ENCODE measurements around the gene PDE6D.

Gene PDE6D

DNA sequence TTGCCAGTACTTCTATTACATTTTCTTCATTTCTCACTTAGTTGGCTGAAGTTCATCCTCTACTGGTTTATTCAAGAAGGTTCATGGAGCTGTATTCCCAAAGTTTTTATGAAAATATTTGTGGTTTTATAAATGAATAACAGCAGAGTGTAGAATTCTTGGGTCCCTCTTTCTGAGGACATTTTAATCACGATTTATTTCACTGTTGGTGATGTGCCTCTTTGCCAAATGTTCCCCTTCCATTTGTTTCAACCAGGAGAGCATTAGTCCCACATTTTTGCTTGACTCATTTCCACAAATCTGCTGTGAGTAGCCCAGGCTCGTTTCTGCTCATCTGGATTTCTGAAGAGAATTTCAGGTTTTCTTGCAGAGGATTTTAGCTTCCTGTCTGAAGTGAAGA lies 25.9 kb upstream of the PDE6D start:
- TF ChIP-seq, protein P1, sequence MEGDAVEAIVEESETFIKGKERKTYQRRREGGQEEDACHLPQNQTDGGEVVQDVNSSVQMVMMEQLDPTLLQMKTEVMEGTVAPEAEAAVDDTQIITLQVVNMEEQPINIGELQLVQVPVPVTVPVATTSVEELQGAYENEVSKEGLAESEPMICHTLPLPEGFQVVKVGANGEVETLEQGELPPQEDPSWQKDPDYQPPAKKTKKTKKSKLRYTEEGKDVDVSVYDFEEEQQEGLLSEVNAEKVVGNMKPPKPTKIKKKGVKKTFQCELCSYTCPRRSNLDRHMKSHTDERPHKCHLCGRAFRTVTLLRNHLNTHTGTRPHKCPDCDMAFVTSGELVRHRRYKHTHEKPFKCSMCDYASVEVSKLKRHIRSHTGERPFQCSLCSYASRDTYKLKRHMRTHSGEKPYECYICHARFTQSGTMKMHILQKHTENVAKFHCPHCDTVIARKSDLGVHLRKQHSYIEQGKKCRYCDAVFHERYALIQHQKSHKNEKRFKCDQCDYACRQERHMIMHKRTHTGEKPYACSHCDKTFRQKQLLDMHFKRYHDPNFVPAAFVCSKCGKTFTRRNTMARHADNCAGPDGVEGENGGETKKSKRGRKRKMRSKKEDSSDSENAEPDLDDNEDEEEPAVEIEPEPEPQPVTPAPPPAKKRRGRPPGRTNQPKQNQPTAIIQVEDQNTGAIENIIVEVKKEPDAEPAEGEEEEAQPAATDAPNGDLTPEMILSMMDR (IDR thresholded peaks at IDR 0.05; ENCODE audit: insufficient read depth, low read depth, low read length, missing control alignments), result no peak
- H3K4me3 ChIP-seq (ENCODE audit: low read depth, low read length), result no peak overlapping the region
- no peak for DNase-seq (ENCODE audit: low read depth)

DNA sequence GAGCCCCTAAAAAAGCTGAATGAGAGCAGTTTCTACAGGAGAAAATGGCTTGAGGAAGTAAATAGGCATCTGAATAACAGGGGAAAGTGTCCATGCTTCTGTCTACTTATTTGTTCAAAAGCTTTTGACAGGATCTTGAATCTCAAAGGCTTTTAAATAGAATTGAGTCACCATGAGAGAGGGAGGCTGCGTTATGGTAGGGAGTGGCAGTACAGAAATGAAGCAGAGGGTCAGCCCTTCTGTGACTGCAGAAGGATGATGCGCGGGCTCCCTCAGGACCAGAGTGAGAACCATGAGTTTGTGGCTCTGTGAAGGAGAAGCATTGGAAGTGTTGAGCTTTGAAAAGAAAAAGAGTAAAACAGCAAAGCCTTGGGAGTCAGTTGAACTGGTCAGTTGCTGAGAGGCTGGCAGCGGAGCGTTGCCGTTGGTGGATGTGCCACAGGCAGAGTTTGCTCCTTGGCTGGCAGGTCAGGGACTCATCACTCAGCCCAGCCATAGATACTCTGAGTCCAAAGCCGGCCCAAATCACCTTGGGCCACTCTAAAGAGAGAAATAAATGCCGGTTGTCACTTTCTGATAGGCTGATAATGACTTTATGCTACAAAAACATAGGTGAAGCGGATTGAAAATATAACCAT lies 22.5 kb upstream of the PDE6D start:
- DNase-seq (ENCODE audit: low read depth), result no peak
- TF ChIP-seq, protein P1 (IDR thresholded peaks at IDR 0.05; ENCODE audit: insufficient read depth, low read depth, low read length, missing control alignments), result no peak
- H3K4me3 ChIP-seq (ENCODE audit: low read depth, low read length), result no peak overlapping the region

DNA sequence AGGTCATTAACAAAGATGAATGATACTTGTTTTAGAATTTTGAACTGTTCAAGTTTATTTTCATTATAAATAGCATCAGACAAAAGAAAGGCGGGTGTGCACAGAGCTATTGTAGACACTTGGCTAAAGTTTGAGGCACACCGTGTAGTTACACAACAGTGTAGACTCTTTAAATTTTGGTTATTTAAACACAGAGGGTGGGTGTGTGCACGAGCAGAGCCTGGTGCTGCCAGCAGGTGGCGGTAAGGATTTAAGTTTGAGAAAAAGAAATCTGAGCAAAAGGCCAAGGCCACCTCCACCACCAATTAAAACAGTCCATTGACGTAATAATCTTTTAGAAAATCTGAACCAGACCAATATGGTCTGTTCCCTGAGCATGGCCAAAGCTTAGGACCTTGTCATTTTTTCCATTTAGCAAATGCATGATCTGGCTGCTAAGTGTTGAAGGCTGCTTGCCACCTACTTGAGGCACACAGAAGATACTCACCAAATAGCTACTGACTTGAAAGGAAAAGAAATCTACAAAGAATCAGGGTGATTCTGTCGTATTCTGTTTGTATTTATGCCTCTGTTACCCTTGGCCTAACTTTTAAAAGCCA lies 19.5 kb upstream of the PDE6D start:
- DNase-seq (ENCODE audit: low read depth), result peak; percentile 44
- TF ChIP-seq, protein P1 (IDR thresholded peaks at IDR 0.05; ENCODE audit: insufficient read depth, low read depth, low read length, missing control alignments), result peak; percentile 65
- no peak overlapping the region for H3K4me3 ChIP-seq (ENCODE audit: low read depth, low read length)

DNA sequence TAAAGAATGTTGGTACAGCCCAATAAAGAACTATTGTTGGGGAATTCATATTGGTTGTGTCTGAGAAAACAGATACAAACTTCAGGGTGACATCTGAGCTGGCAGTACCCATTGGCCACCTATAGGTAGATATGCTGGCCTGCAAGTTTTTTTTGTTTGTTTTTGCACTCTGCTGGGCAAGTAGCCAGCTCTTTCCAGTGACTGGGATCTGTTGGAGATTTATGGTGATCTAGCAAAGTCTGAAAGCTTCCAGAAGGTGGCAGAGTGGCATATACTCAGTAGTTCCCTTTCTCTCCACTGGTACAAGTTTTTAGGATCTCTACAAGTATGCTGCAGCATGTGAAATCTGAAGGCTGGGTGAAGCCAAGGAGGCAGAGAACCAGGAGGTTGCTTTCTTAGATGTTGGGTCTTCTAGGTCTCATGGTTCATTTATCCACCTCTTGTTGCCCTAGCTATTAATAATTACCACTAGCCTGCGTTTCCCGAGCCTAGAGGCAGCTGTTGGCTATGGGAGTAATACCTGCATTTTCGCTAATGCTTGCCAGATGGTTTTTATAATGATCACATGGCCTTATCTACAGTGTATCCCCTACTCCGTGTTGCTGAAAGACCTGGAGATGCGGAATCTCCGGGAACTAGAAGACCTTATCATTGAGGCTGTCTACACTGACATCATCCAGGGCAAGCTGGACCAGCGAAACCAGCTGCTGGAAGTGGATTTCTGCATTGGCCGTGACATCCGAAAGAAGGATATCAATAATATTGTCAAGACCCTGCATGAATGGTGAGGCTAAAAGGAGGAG lies 14.6 kb upstream of the PDE6D start:
- DNase-seq (ENCODE audit: low read depth), result no peak

DNA sequence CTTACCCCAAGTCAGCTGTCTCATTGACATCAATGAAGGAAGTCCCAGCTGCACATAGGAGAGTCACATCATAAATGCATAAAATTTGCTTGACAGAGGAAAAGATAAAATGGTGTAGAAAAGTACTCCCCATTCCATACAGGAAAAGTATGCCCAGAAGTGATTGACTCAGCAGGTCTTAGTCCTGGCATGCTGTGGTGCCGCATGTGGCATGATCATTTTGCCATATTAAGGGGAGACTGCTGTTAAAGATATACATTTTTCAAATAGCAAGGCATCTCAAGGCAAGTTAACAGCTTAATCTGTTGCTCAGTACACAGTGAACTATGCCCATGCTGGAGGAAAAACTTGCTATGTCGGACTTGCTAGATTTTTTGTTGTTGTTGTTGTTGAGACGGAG lies 13.3 kb upstream of the PDE6D start:
- H3K4me3 ChIP-seq (ENCODE audit: low read depth, low read length), result no peak overlapping the region
- TF ChIP-seq, protein P1 (IDR thresholded peaks at IDR 0.05; ENCODE audit: insufficient read depth, low read depth, low read length, missing control alignments), result no peak
- DNase-seq (ENCODE audit: low read depth), result no peak

More for the DNA sequence above, 14.6 kb upstream of the PDE6D start:
- TF ChIP-seq, protein P1 (IDR thresholded peaks at IDR 0.05; ENCODE audit: insufficient read depth, low read depth, low read length, missing control alignments), result no peak
- no peak overlapping the region for H3K4me3 ChIP-seq (ENCODE audit: low read depth, low read length)

DNA sequence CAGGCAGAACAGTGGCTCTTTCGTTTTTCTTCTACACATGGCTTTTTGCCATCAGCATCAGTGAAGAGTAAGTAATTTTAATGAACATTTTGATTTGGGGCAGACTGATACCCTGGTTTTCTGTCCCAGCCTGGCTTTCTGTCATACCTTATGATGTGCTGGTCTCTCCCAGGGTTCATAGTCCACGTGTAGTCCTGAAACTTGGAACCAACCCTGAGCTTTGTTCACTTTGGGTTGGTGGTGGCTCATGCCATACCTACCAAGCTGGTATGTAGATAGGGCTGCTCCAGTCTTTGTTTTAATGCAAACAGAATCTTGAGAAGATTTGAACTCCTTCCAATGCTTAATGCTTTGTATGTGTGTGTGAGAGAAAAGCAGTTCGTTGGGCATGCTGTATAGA lies 10.0 kb upstream of the PDE6D start:
- H3K4me3 ChIP-seq (ENCODE audit: low read depth, low read length), result no peak overlapping the region
- no peak for DNase-seq (ENCODE audit: low read depth)
- TF ChIP-seq, protein P1 (IDR thresholded peaks at IDR 0.05; ENCODE audit: insufficient read depth, low read depth, low read length, missing control alignments), result no peak

All from GM12865 (cell line).